Measurements from ENCODE around the gene NDUFV1.
"Not testable (repeated sequence)": the region's sequence is repeated elsewhere in the genome, so short reads cannot be mapped to it uniquely, and the experiment has no call there.

The NDUFV1 gene

GRCh38 chr11:67659651-67660165, 53.0 kb downstream of the NDUFV1 start:
- not testable (repeated sequence) for DNase-seq

- DNase-seq, result not testable (repeated sequence)
These were observed 54.0 kb downstream of the NDUFV1 start for GRCh38 chr11:67660752-67661151.
